Spleen (tissue), 7 donors: ENCODE data around the gene C2orf80.

Experiments
- POLR2A ChIP-seq, 3 donors: fragments of 450-650 bp; IDR thresholded peaks; one replicate each; pipeline ENCODE4 v1.5.1; 2017; ENCODE audit warnings: antibody characterized with exemption in 3 of 3, mild to moderate bottlenecking in 1 of 3
- POLR2AphosphoS5 ChIP-seq, 3 donors: sonication (generic); formaldehyde crosslinking; IDR thresholded peaks; one replicate each; pipeline ENCODE4 v1.5.1; 2017; ENCODE audit warnings: antibody characterized with exemption in 3 of 3
- TF ChIP-seq, protein P1 (sequence below), 11 experiments: fragments of 200-600 bp in 7 of 11; fragments of 450-650 bp in 4 of 11; sonication (generic) in 4 of 11; IDR thresholded peaks in 8 of 11; conservative IDR thresholded peaks in 3 of 11; 1 replicate in 7 of 11; 2 replicates in 4 of 11; pipeline versions ENCODE4 v1.4.0 to v1.8.0; 2016 to 2021; ENCODE audit warnings: antibody characterized with exemption in 11 of 11, inconsistent platforms in 4 of 11, mild to moderate bottlenecking in 1 of 11
- donor health status: DM: no; HTN: no; CAD: no; lungs with moderate emphysema.
- donor health status: DM: no; HTN: no; CAD: no.
- donor health status: DM: no; HTN: no; CAD: no.

DNA sequence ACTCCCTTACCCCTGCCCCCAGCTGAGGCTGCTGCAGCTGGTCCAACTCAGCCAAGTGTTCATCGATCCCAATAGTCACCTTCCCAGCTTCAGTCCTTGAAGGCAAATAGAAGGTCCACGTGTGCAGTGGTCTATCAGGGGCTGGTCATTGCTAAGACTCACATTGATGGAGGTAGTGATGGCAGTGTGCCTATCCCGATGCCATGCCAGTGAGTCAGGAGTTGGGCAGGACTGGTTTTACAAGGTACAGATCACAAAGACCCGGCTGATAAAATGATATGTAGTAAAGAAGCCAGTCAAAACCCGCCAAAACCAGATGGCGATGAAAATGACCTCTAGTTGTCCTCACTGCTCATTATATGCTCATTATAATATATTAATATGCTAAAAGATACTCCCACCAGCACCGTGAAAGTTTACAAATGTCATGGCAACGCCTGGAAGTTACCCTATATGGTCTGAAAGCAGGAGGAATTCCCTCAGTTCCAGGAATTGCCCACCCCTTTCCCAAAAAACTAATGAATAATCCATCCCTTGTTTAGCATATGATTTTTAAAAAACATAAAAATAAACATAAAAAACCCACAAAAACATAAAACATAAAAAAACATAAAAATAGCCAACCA lies 2.9 kb upstream of the C2orf80 start:
- TF ChIP-seq, protein P1, sequence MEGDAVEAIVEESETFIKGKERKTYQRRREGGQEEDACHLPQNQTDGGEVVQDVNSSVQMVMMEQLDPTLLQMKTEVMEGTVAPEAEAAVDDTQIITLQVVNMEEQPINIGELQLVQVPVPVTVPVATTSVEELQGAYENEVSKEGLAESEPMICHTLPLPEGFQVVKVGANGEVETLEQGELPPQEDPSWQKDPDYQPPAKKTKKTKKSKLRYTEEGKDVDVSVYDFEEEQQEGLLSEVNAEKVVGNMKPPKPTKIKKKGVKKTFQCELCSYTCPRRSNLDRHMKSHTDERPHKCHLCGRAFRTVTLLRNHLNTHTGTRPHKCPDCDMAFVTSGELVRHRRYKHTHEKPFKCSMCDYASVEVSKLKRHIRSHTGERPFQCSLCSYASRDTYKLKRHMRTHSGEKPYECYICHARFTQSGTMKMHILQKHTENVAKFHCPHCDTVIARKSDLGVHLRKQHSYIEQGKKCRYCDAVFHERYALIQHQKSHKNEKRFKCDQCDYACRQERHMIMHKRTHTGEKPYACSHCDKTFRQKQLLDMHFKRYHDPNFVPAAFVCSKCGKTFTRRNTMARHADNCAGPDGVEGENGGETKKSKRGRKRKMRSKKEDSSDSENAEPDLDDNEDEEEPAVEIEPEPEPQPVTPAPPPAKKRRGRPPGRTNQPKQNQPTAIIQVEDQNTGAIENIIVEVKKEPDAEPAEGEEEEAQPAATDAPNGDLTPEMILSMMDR (IDR thresholded peaks at IDR 0.05 in 8 of 11, conservative IDR thresholded peaks at IDR 0.05 in 3 of 11) = no peak
- TF ChIP-seq POLR2AphosphoS5 (IDR thresholded peaks at IDR 0.05) (no peak), POLR2A (IDR thresholded peaks at IDR 0.05) (no peak)
